B cell (primary cell): ENCODE data around the gene TBCEL.

Source experiments
- CTCF ChIP-seq: fragments of 200-600 bp; IDR thresholded peaks from one replicate; pipeline ENCODE4 v1.8.0; 2022; ENCODE audit warnings: antibody characterized with exemption, mild to moderate bottlenecking
- EZH2 ChIP-seq: IDR thresholded peaks from 2 replicates; pipeline ENCODE4 v1.6.1; 2012; ENCODE audit warnings: borderline replicate concordance, low read depth, mild to moderate bottlenecking, moderate library complexity, low read length; ENCODE audit not compliant: insufficient read depth, poor library complexity, severe bottlenecking

GRCh38 chr11:121033635-121034034, 9.7 kb downstream of the TBCEL start:
- TF ChIP-seq CTCF (no peak), EZH2 (no peak)
